Measurements from ENCODE around the gene AFAP1L2. TPM values are rescaled to one million over a fixed set of nuclear protein-coding genes. Genes with fewer than 3 reads are reported as not detected.

AFAP1L2 gene
- total and polyA plus RNA-seq, 2 experiments from 2014 or later: not detected

DNA sequence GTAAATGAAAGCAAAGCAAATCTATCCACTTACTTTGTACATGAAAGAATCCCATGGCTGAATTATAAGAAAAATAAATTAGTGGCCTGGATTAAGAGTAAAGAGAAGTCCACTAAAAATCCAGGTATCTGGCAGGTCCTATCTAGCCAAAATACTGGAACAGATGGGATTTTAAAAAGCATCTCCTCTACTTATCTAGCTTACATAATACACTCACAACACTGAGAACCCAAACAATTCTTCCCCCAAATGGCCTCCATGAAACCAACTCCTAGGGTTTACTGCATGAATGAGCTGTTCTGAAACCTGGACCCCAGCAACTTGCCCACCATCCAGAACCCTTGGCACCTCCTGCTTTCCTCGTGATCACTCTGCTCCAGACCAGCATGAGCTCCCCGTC is 61.3 kb downstream of the AFAP1L2 start:
- H3K79me2 ChIP-seq (ENCODE audit: insufficient read depth): no peaks in the 10 kb centered on the region
- no peak for DNase-seq
- H3K4me2 ChIP-seq (ENCODE audit: unreplicated experiment): no peak overlapping the region
- no peaks in the 10 kb centered on the region for H3F3A ChIP-seq (ENCODE audit: insufficient read depth)
- H3K36me3 ChIP-seq (ENCODE audit: low read depth): no peaks in the 10 kb centered on the region
- no peak overlapping the region for H3K27ac ChIP-seq
- no peaks in the 10 kb centered on the region for H3K4me1 ChIP-seq (ENCODE audit: insufficient read depth)
- 0 out of 2 replicates have a peak, but pooled peaks cover 6% of the 10 kb centered on the region for H3K27me3 ChIP-seq (replicated peaks; ENCODE audit: insufficient read depth)
- WGBS, 2 experiments (ENCODE audit: low coverage in 1 of 2, low lambda C conversion rate in 2 of 2, missing lambda C conversion rate in 2 of 2): 36 to 41% methylated on average over 2 of the region's 2 CpGs
- no peak overlapping the region for H2AFZ ChIP-seq
- no peak overlapping the region for H3K9ac ChIP-seq
- H4K20me1 ChIP-seq (ENCODE audit: insufficient read depth): no peaks in the 10 kb centered on the region
- H3K4me3 ChIP-seq: no peak overlapping the region
- H3K9me3 ChIP-seq (ENCODE audit: low read depth): no peaks in the 10 kb centered on the region
- no peaks in the 10 kb centered on the region for H3K9me2 ChIP-seq (ENCODE audit: insufficient read depth)
- TF ChIP-seq EZH2 (IDR thresholded peaks at IDR 0.05; ENCODE audit: insufficient read depth, poor library complexity, severe bottlenecking) (no peak), EZH2phosphoT487 (IDR thresholded peaks at IDR 0.05; ENCODE audit: insufficient read depth, low read depth) (no peak)
- in situ Hi-C loops (cut with MboI): no loop called here

DNA sequence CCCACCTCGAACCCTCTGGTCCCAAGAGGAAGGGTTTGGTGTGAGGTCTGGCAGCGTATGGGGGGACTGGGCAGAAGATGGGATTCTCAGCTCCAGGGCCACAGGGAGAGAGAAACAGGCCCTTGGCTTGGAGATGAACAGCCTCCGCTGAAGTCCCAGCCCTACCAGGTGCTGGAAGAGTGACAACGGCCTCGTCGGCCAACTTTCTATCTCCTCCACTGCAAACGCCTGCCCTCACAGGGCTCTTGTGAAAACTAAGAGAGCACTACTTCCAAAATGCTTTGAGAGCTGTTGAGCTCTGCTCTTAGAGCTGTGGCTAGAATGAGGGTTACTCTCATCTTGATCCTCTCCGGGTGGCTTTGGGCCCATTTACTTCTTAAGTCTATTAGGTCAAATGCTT is 63.5 kb downstream of the AFAP1L2 start:
- H3K9me2 ChIP-seq (ENCODE audit: insufficient read depth): no peaks in the 10 kb centered on the region
- in situ Hi-C loops (cut with MboI): no loop called here
- H3K9ac ChIP-seq: no peak overlapping the region
- H4K20me1 ChIP-seq (ENCODE audit: insufficient read depth): no peaks in the 10 kb centered on the region
- H3K79me2 ChIP-seq (ENCODE audit: insufficient read depth): no peaks in the 10 kb centered on the region
- no peak for TF ChIP-seq EZH2phosphoT487 (IDR thresholded peaks at IDR 0.05; ENCODE audit: insufficient read depth, low read depth)
- H3K27ac ChIP-seq: no peak overlapping the region
- H3K36me3 ChIP-seq (ENCODE audit: low read depth): no peaks in the 10 kb centered on the region
- WGBS, 2 experiments (ENCODE audit: low coverage in 1 of 2, low lambda C conversion rate in 2 of 2, missing lambda C conversion rate in 2 of 2): 49 to 56% methylated on average over 8 of the region's 8 CpGs
- H3K9me3 ChIP-seq (ENCODE audit: low read depth): no peaks in the 10 kb centered on the region
- H3K4me1 ChIP-seq (ENCODE audit: insufficient read depth): no peaks in the 10 kb centered on the region
- H3K4me2 ChIP-seq (ENCODE audit: unreplicated experiment): no peak overlapping the region
- H3F3A ChIP-seq (ENCODE audit: insufficient read depth): no peaks in the 10 kb centered on the region
- 0 out of 2 replicates have a peak, but pooled peaks cover 6% of the 10 kb centered on the region for H3K27me3 ChIP-seq (replicated peaks; ENCODE audit: insufficient read depth)
- no peak for DNase-seq
- H3K4me3 ChIP-seq: no peak overlapping the region
- H2AFZ ChIP-seq: no peak overlapping the region

DNA sequence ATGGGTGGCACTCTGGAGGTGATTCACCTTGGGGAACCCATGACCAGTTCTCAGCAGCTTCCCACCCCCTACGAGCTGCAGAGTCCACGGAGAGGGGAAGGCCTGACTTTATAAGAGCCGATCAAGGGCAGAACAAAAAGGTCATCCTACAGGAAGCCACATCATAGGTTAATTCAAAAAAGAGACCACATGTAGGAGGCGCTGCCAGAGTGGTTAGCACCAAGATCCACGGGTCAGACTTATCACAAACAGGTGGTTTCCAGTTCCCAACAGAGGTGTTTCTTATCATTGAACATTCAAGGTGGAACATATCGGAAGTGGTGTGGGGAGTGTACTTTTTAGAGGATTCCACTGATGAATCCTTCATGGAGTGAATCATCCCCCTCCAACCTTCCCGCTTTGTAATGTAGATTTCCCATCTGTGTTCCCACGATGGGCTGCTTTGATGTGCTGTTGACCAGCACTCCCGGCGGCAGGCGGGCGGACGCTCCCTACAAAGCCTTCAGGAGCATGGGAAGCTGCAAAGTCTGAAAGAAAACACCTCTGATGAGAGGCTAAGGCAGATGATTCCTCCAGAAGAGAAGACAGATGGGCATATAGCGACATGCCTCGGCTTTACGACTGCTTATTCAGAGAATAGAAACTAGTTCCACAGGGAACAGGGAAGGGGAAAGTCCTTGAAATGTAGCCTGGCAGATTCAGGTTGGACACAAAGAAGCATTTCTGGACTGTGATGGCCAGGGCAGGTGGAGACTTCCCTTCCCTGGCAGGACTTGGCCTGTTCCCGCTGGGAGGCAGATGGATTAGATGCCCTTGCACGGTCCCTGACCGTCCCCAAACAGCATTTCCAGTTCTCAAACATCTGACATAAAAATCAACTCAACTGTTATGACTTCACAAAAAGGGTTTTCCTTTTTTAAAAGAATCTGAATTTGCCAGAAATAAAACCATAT is 66.5 kb downstream of the AFAP1L2 start:
- in situ Hi-C loops (cut with MboI): no loop called here
- no peak for DNase-seq
- H3K9me2 ChIP-seq (ENCODE audit: insufficient read depth): no peaks in the 10 kb centered on the region

DNA sequence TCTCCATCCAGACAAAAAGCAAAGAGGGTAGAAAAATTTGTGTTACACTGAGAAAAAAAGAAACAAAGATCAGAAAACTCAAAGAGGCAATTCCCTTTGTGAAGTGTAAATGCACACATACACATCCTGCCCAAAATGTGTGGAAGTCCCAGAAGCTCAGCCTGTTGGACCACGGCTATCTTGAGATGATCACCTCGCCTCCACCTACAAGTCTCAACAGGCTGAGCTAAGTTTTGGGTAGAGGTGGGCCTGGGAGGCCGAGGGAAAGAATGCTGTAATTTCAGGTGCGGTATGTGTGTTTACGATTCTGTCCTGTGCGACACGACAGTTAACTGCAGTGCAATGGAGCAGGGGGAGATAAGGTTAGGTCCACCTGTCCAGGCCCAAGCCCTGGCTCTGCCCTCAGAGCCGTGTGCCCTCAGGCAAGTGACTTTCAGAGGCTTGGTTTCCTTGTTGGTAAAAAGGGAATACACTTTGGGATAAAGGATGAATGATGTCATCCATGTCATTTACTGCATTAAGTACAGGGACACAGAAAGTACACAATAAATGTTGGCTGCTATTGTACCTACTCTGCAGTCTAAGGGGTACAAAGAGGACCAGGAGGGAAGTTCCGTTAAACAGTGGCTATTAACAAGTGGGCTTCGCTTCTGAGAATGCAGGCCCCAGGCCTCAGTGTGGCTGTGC is 67.3 kb downstream of the AFAP1L2 start:
- Histone ChIP-seq H3K79me2 (ENCODE audit: insufficient read depth) (no peaks in the 10 kb centered on the region), H3K9me2 (ENCODE audit: insufficient read depth) (no peaks in the 10 kb centered on the region), H3K4me1 (ENCODE audit: insufficient read depth) (no peaks in the 10 kb centered on the region), H3K27me3 (replicated peaks; ENCODE audit: insufficient read depth) (peaks cover 7% of the 10 kb centered on the region; the same call in 1 of the 2 replicates), H3K36me3 (ENCODE audit: low read depth) (no peaks in the 10 kb centered on the region), H3K27ac (no peak overlapping the region), H4K20me1 (ENCODE audit: insufficient read depth) (no peaks in the 10 kb centered on the region), H3K9ac (no peak overlapping the region), H3K9me3 (ENCODE audit: low read depth) (no peaks in the 10 kb centered on the region), H3K4me3 (no peak overlapping the region), H2AFZ (no peak overlapping the region), H3F3A (ENCODE audit: insufficient read depth) (no peaks in the 10 kb centered on the region), H3K4me2 (ENCODE audit: unreplicated experiment) (no peak overlapping the region)
- TF ChIP-seq EZH2 (IDR thresholded peaks at IDR 0.05; ENCODE audit: insufficient read depth, poor library complexity, severe bottlenecking) (no peak), EZH2phosphoT487 (IDR thresholded peaks at IDR 0.05; ENCODE audit: insufficient read depth, low read depth) (no peak)
- in situ Hi-C loops (cut with MboI): no loop called here
- no peak for DNase-seq
- WGBS, 2 experiments (ENCODE audit: low coverage in 1 of 2, low lambda C conversion rate in 2 of 2, missing lambda C conversion rate in 2 of 2): 60 to 65% methylated on average over 10 of the region's 10 CpGs

More for the DNA sequence above, 66.5 kb downstream of the AFAP1L2 start:
- no peaks in the 10 kb centered on the region for H3K36me3 ChIP-seq (ENCODE audit: low read depth)
- WGBS, 2 experiments (ENCODE audit: low coverage in 1 of 2, low lambda C conversion rate in 2 of 2, missing lambda C conversion rate in 2 of 2): 71 to 75% methylated on average over 19 of the region's 19 CpGs
- no peak overlapping the region for H3K4me3 ChIP-seq
- no peaks in the 10 kb centered on the region for H3F3A ChIP-seq (ENCODE audit: insufficient read depth)
- no peak overlapping the region for H2AFZ ChIP-seq
- H3K27me3 ChIP-seq (replicated peaks; ENCODE audit: insufficient read depth): peaks cover 14% of the 10 kb centered on the region; the same call in 1 of the 2 replicates
- no peaks in the 10 kb centered on the region for H4K20me1 ChIP-seq (ENCODE audit: insufficient read depth)
- no peak overlapping the region for H3K27ac ChIP-seq
- H3K79me2 ChIP-seq (ENCODE audit: insufficient read depth): no peaks in the 10 kb centered on the region
- no peaks in the 10 kb centered on the region for H3K4me1 ChIP-seq (ENCODE audit: insufficient read depth)
- no peak overlapping the region for H3K4me2 ChIP-seq (ENCODE audit: unreplicated experiment)
- no peak overlapping the region for H3K9ac ChIP-seq
- TF ChIP-seq EZH2 (IDR thresholded peaks at IDR 0.05; ENCODE audit: insufficient read depth, poor library complexity, severe bottlenecking): no peak
- no peak for TF ChIP-seq EZH2phosphoT487 (IDR thresholded peaks at IDR 0.05; ENCODE audit: insufficient read depth, low read depth)
- no peaks in the 10 kb centered on the region for H3K9me3 ChIP-seq (ENCODE audit: low read depth)
